Measurements from ENCODE around the gene TASOR.
A peak's percentile ranks its signal among the peaks of the same experiment; 100 is the strongest.
"Not testable (repeated sequence)": the region's sequence is repeated elsewhere in the genome, so short reads cannot be mapped to it uniquely, and the experiment has no call there.

The TASOR gene

GRCh38 chr3:56683122-56683817, at the start of gene TASOR:
Gene TASOR (minus strand): TSS chr3:56683265. CDS start chr3:56683006, 259 bp downstream.
- no peak for DNase-seq (ENCODE audit: low read depth, low spot score)
- TF ChIP-seq CTCF (IDR thresholded peaks at IDR 0.05; ENCODE audit: insufficient read depth, low read length, missing control alignments): no peak
- H3K4me3 ChIP-seq (ENCODE audit: low read depth, low read length): peak within 1 kb of the TSS; percentile 82
- POLR2A ChIA-PET: interaction anchor here (1.0 kb wide), 1 partner anchor 9 kb away, joined by 6 read pairs; no protein-coding TSS in a partner anchor
- CTCF ChIA-PET: interaction anchor here (0.9 to 1.0 kb wide), 2 partner anchors 19 to 305 kb away, joined by 4 read pairs; no protein-coding TSS in a partner anchor

GRCh38 chr3:56732109-56732508, 49.0 kb upstream of the TASOR start:
- CTCF ChIA-PET: no interaction called here
- no peak overlapping the region for H3K4me3 ChIP-seq (ENCODE audit: low read depth, low read length)
- TF ChIP-seq CTCF (IDR thresholded peaks at IDR 0.05; ENCODE audit: insufficient read depth, low read length, missing control alignments): no peak
- POLR2A ChIA-PET: no interaction called here
- no peak for DNase-seq (ENCODE audit: low read depth, low spot score)

GRCh38 chr3:56725175-56725574, 42.1 kb upstream of the TASOR start:
- CTCF ChIA-PET: interaction anchor here (1.5 kb wide), 1 partner anchor 73 kb away, joined by 3 read pairs; no protein-coding TSS in a partner anchor
- POLR2A ChIA-PET: no interaction called here
- no peak overlapping the region for H3K4me3 ChIP-seq (ENCODE audit: low read depth, low read length)
- no peak for DNase-seq (ENCODE audit: low read depth, low spot score)
- TF ChIP-seq CTCF (IDR thresholded peaks at IDR 0.05; ENCODE audit: insufficient read depth, low read length, missing control alignments): no peak

GRCh38 chr3:56724676-56725075, 41.6 kb upstream of the TASOR start:
- POLR2A ChIA-PET: no interaction called here
- no peak overlapping the region for H3K4me3 ChIP-seq (ENCODE audit: low read depth, low read length)
- no peak for TF ChIP-seq CTCF (IDR thresholded peaks at IDR 0.05; ENCODE audit: insufficient read depth, low read length, missing control alignments)
- CTCF ChIA-PET: interaction anchor here (1.0 to 1.5 kb wide), 2 partner anchors 14 to 74 kb away, joined by 3 read pairs; no protein-coding TSS in a partner anchor
- no peak for DNase-seq (ENCODE audit: low read depth, low spot score)

- H3K4me3 ChIP-seq (ENCODE audit: low read depth, low read length): no peak overlapping the region
- no peak for DNase-seq (ENCODE audit: low read depth, low spot score)
- TF ChIP-seq CTCF (IDR thresholded peaks at IDR 0.05; ENCODE audit: insufficient read depth, low read length, missing control alignments): no peak
- ChIA-PET CTCF (interaction anchor here (0.6 to 1.0 kb wide), 2 partner anchors 13 to 79 kb away, joined by 3 to 4 read pairs; no protein-coding TSS in a partner anchor), POLR2A (no interaction called here)
Observed at GRCh38 chr3:56720849-56721248, 37.8 kb upstream of the TASOR start.

- POLR2A ChIA-PET; H3K4me3 ChIP-seq (ENCODE audit: low read depth, low read length); DNase-seq (ENCODE audit: low read depth, low spot score): not testable (repeated sequence)
- CTCF ChIA-PET: interaction anchor here (1.3 kb wide), 1 partner anchor 80 kb away, joined by 3 read pairs; no protein-coding TSS in a partner anchor
Observed at GRCh38 chr3:56718809-56719208, 35.7 kb upstream of the TASOR start.
